ENCODE results near the gene CYB561. TPM values are rescaled to one million over a fixed set of nuclear protein-coding genes. Genes with fewer than 3 reads are reported as not detected.
"Not testable (repeated sequence)": the region's sequence is repeated elsewhere in the genome, so short reads cannot be mapped to it uniquely, and the experiment has no call there.

The CYB561 gene
- total and polyA plus RNA-seq, 2 experiments from 2014 or later = 7.4 to 21.5 TPM

DNA sequence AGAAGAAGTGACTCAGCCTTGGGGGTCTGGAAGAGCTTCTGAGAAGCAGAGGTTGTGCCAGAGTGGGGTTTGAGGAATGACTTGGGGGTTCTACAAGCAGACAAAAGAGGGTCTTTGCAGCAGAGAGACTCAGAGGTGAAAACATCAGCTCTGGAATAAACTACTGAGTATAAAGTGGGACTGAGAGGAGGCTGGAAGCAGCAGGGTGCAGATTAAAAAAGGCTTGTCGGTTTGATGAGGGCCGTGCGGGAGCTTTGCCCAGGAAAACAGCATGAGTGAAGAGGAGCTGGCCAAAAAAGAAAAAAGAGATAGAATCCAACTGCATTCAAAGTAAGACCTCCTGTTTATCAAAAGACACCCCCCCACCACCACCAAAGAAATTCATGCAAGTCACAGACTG is 17.7 kb upstream of the CYB561 start:
- Histone ChIP-seq H3K4me1 (ENCODE audit: low read depth) (no peaks in the 10 kb centered on the region), H3K27me3 (no peaks in the 10 kb centered on the region), H3K36me3 (no peaks in the 10 kb centered on the region), H3K27ac (no peak overlapping the region), H3K4me3 (no peak overlapping the region), H3K9me3 (ENCODE audit: low read depth) (no peaks in the 10 kb centered on the region)
- TF ChIP-seq, protein P1, sequence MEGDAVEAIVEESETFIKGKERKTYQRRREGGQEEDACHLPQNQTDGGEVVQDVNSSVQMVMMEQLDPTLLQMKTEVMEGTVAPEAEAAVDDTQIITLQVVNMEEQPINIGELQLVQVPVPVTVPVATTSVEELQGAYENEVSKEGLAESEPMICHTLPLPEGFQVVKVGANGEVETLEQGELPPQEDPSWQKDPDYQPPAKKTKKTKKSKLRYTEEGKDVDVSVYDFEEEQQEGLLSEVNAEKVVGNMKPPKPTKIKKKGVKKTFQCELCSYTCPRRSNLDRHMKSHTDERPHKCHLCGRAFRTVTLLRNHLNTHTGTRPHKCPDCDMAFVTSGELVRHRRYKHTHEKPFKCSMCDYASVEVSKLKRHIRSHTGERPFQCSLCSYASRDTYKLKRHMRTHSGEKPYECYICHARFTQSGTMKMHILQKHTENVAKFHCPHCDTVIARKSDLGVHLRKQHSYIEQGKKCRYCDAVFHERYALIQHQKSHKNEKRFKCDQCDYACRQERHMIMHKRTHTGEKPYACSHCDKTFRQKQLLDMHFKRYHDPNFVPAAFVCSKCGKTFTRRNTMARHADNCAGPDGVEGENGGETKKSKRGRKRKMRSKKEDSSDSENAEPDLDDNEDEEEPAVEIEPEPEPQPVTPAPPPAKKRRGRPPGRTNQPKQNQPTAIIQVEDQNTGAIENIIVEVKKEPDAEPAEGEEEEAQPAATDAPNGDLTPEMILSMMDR (IDR thresholded peaks at IDR 0.05; ENCODE audit: low read depth, low read length) = no peak
- no peak for DNase-seq (ENCODE audit: low read depth in 1 of 2, low spot score in 1 of 2)

DNA sequence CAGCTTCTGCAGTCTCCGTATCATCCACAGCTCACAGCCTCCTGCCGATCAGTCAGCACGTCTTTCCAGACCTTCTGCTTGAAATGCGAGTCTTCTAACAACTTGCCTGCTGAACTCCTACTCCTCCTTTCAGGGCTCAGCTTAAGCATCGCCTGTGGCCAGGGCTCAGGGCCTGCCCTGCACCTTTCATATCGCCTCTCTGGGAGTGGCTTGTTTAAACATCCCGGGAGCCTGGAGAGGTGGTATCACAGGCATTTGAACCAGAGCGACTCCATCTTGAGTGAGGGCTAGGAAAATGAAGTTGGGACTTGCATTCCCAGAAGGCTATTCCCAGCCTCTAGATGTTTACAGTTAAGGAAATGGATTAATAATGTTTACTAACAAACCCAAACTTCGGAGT is 13.9 kb upstream of the CYB561 start:
- Histone ChIP-seq H3K4me3 (no peak overlapping the region), H3K9me3 (ENCODE audit: low read depth) (no peaks in the 10 kb centered on the region), H3K27me3 (no peaks in the 10 kb centered on the region), H3K27ac (no peak overlapping the region), H3K4me1 (ENCODE audit: low read depth) (no peaks in the 10 kb centered on the region), H3K36me3 (no peaks in the 10 kb centered on the region)
- TF ChIP-seq, protein P1 (IDR thresholded peaks at IDR 0.05; ENCODE audit: low read depth, low read length) = no peak
- no peak for DNase-seq (ENCODE audit: low read depth in 1 of 2, low spot score in 1 of 2)

DNA sequence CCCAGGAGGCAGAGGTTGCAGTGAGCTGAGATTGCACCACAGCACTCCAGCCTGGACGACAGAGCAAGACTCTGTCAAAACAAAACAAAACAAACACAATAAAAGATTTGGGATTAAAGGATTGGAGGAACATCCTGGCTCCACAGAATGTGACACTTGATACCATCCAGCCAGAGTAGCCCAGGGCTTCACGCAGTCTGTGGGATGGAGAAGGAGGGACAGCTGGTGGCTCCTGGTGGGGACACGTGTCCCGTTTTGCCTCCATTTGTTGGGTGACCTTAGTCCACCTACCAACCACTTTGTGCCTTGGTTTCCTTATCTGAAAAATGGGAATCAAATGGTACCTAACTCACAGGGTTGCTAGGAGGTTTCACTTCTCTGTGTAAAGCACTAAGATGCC is 12.4 kb upstream of the CYB561 start:
- Histone ChIP-seq H3K27ac (no peak overlapping the region), H3K4me1 (ENCODE audit: low read depth) (no peaks in the 10 kb centered on the region), H3K27me3 (no peaks in the 10 kb centered on the region), H3K36me3 (no peaks in the 10 kb centered on the region), H3K9me3 (ENCODE audit: low read depth) (no peaks in the 10 kb centered on the region), H3K4me3 (no peak overlapping the region)
- TF ChIP-seq, protein P1 (IDR thresholded peaks at IDR 0.05; ENCODE audit: low read depth, low read length) = no peak
- no peak for DNase-seq (ENCODE audit: low read depth in 1 of 2, low spot score in 1 of 2)

DNA sequence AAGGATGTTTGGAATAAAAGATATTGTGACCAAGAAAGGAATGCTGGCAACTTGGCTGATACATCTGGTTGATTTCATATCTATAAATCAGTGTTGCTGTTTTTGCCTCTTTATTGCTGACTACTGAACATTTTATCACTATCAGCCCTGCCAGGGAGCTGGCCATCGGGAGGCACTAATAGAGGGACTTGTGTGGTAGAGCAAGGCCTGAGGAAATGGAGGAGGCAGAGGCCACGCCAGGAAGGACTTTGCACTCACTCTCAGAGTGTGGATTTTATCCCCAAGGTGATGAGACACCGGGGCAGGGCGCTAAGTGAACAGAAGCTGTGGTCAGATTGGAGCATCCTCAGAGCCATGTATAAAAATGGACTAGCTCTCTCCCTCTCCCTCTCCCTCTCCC is 9.3 kb upstream of the CYB561 start:
- no peak for DNase-seq (ENCODE audit: low read depth in 1 of 2, low spot score in 1 of 2)
- peaks cover 9% of the 10 kb centered on the region for H3K4me1 ChIP-seq (ENCODE audit: low read depth)
- TF ChIP-seq, protein P1 (IDR thresholded peaks at IDR 0.05; ENCODE audit: low read depth, low read length) = no peak

DNA sequence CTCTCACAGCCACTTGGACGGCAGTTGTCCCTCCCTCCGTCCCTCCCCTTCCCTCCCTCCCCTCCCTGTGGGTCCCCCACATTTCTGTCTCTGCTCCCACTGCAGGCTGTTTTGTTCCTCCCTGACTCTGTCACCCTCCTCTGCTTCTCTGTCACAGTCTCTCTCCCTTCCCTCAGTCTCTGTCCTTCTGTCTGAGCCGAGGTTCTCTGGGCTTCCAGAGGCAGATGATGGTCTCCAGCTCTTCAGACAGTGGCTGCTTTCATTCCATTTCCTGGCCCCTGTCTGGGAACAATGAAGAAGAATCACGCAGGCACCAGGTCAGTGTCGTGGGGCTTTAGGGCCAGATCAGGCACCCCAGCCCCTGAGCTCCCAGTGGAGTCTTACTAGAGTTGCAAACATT is 8.8 kb upstream of the CYB561 start:
- no peak overlapping the region for H3K4me3 ChIP-seq
- H3K36me3 ChIP-seq = no peaks in the 10 kb centered on the region
- H3K9me3 ChIP-seq (ENCODE audit: low read depth) = no peaks in the 10 kb centered on the region
- no peaks in the 10 kb centered on the region for H3K27me3 ChIP-seq
- TF ChIP-seq, protein P1 (IDR thresholded peaks at IDR 0.05; ENCODE audit: low read depth, low read length) = no peak
- peaks cover 12% of the 10 kb centered on the region for H3K4me1 ChIP-seq (ENCODE audit: low read depth)
- no peak for DNase-seq (ENCODE audit: low read depth in 1 of 2, low spot score in 1 of 2)
- H3K27ac ChIP-seq = no peak overlapping the region

More for the DNA sequence above, 9.3 kb upstream of the CYB561 start:
- H3K36me3 ChIP-seq = no peaks in the 10 kb centered on the region
- no peaks in the 10 kb centered on the region for H3K9me3 ChIP-seq (ENCODE audit: low read depth)
- no peak overlapping the region for H3K27ac ChIP-seq
- no peaks in the 10 kb centered on the region for H3K27me3 ChIP-seq
- no peak overlapping the region for H3K4me3 ChIP-seq

DNA sequence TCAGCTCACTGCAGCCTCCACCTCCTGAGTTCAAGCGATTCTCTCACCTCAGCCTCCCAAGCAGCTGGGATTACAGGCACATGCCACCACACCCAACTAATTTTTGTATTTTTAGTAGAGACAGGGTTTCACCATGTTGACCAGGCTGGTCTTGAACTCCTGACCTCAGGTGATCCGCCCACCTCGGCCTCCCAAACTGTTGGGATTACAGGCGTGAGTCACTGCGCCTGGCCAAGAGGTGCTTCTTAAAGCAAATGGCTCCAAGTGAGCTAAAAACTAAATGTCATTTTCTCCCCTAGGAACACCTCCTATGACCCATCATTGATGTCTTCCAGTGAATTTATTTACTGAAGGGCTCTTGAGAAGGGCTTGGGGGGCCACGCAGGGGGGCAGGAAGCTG is 8.3 kb upstream of the CYB561 start:
- not testable (repeated sequence) for H3K27me3 ChIP-seq; H3K27ac ChIP-seq; H3K36me3 ChIP-seq; H3K9me3 ChIP-seq (ENCODE audit: low read depth); H3K4me3 ChIP-seq; DNase-seq (ENCODE audit: low read depth in 1 of 2, low spot score in 1 of 2)
- peaks cover 12% of the 10 kb centered on the region for H3K4me1 ChIP-seq (ENCODE audit: low read depth)

All from cardiac muscle cell (in vitro differentiated cells and primary cell).